ENCODE data around the gene MSL2. TPM values are rescaled to one million over a fixed set of nuclear protein-coding genes. Genes with fewer than 3 reads are reported as not detected.

Gene MSL2
- total RNA-seq, 1 donor from 2014 or later: 59.4 TPM

DNA sequence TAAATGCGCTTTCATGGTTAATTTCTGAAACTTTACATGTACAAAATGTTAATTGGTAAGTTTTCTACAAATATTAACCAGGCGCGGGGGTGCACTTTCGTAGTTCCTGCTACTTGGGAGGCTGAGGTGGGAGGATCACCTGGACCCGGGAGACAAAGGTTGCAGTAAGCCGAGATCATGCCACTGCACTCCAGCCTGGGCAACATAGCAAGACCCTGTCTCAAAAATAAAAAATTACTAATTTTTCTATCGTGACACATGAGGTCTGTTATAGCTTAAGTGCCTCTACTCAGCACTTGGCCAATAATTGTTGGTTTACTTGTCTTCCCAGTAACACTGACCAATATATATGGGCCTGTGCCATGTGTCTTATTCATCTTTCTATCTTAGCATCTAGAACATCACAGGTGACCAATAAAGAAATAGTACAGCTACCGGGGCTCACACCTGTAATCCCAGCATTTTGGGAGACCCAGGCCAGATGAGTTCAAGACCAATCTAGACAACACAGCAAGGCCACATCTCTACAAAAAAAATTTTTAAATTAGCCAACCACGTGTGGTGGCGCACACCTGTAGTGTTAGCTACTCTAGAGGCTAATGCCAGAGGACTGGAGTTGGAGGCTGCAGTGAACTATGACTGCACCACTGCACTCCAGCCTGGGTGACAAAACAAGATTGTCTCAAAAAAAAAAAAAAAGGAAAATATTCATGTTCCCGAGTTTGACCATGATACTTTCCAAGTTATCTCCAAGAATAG is 6.1 kb downstream of the MSL2 start:
- DNase-seq (no peak), ATAC-seq (ENCODE audit: low read depth) (no peak)
- peaks cover 34% of the 10 kb centered on the region for H3K36me3 Mint-ChIP-seq (ENCODE audit: low read depth)
- TF ChIP-seq, protein P1, sequence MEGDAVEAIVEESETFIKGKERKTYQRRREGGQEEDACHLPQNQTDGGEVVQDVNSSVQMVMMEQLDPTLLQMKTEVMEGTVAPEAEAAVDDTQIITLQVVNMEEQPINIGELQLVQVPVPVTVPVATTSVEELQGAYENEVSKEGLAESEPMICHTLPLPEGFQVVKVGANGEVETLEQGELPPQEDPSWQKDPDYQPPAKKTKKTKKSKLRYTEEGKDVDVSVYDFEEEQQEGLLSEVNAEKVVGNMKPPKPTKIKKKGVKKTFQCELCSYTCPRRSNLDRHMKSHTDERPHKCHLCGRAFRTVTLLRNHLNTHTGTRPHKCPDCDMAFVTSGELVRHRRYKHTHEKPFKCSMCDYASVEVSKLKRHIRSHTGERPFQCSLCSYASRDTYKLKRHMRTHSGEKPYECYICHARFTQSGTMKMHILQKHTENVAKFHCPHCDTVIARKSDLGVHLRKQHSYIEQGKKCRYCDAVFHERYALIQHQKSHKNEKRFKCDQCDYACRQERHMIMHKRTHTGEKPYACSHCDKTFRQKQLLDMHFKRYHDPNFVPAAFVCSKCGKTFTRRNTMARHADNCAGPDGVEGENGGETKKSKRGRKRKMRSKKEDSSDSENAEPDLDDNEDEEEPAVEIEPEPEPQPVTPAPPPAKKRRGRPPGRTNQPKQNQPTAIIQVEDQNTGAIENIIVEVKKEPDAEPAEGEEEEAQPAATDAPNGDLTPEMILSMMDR (IDR thresholded peaks at IDR 0.05): no peak
- POLR2A ChIA-PET: interaction anchor here (0.5 kb wide), 1 partner anchor 9 kb away, joined by 3 read pairs; no protein-coding TSS in a partner anchor
- intact Hi-C loops (cut with micrococcal nuclease): loop anchor here (5.0 kb wide), 1 partner anchor 1982 kb away; the partner anchor contains the start of gene DBR1
- CTCF ChIA-PET: no interaction called here
- no peaks in the 10 kb centered on the region for H3K27me3 Mint-ChIP-seq
- H3K4me1 Mint-ChIP-seq: peaks cover 92% of the 10 kb centered on the region
- peak overlapping the region; percentile 37 for H3K27ac Mint-ChIP-seq
- peak overlapping the region; percentile 29 for H3K4me3 Mint-ChIP-seq
- H3K9me3 Mint-ChIP-seq: no peaks in the 10 kb centered on the region

DNA sequence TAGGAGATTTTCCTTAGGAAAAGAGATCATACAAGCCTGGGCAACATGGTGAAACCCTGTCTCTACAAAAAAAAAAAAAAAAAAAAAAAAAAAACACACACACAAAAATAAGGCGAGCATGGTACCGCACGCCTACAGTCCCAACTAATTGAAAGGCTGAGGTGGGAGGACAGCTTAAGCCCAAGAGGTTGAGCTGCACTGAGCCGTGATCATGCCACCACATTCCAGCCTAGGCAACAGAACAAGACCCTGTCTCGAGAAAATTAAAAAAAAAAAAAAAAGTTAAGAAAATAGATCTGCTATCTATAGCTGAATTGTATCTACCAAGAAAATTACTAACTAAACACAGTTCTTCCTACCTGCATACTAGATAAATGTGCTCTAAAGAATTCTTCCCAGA is 7.1 kb downstream of the MSL2 start:
- ChIA-PET POLR2A (no interaction called here), CTCF (no interaction called here)
- H3K4me3 Mint-ChIP-seq: no peak overlapping the region
- ATAC-seq (ENCODE audit: low read depth): no peak
- H3K27me3 Mint-ChIP-seq: no peaks in the 10 kb centered on the region
- H3K36me3 Mint-ChIP-seq (ENCODE audit: low read depth): peaks cover 26% of the 10 kb centered on the region
- intact Hi-C loops (cut with micrococcal nuclease): no loop called here
- DNase-seq: no peak
- H3K27ac Mint-ChIP-seq: no peak overlapping the region
- TF ChIP-seq, protein P1 (IDR thresholded peaks at IDR 0.05): no peak
- H3K4me1 Mint-ChIP-seq: peaks cover 93% of the 10 kb centered on the region
- no peaks in the 10 kb centered on the region for H3K9me3 Mint-ChIP-seq

DNA sequence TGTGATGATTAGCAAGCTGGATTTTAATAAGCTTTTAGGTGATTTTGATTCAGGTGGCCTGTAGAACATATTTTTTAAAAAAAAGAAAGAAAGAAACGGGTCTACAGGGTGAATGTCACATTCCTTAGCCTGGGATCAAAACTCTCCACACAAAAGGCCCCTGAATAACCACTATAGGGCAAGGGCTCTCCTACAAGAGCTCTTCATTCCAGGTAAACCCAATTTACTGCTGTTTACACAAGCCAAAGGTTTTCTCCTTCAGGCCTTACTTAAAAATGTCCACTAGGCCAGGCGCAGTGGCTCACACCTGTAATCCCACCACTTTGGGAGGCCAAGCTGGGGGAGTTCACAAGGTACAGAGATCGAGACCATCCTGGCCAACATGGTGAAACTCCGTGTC is 8.3 kb downstream of the MSL2 start:
- no peak for DNase-seq
- Mint-ChIP-seq H3K4me1 (peaks cover 90% of the 10 kb centered on the region), H3K27ac (no peak overlapping the region), H3K9me3 (no peaks in the 10 kb centered on the region), H3K36me3 (ENCODE audit: low read depth) (peaks cover 18% of the 10 kb centered on the region), H3K27me3 (no peaks in the 10 kb centered on the region), H3K4me3 (peak overlapping the region; percentile 50)
- intact Hi-C loops (cut with micrococcal nuclease): no loop called here
- TF ChIP-seq, protein P1 (IDR thresholded peaks at IDR 0.05): no peak
- no peak for ATAC-seq (ENCODE audit: low read depth)
- CTCF ChIA-PET: no interaction called here
- POLR2A ChIA-PET: interaction anchor here (6.9 kb wide), 1 partner anchor 8 kb away, joined by 57 read pairs; the partner anchor contains the start of gene MSL2

DNA sequence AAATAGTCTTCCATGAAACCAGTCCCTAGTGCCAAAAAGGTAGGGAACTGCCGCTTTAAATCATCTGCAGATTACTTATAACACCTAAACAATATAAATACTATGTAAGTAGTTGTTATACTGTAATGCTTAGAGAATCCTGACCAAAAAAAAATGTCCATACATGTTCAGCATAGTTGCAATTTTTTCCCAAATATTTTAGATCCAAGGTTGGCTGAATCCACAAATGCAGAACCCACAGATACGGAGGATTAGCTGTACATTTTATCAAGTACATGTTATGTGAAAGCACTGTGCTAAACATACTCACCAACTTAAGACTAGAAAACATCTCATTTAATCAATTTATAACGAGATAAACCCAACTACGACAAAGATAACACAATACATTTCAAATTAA is 9.3 kb downstream of the MSL2 start:
- DNase-seq: no peak
- peaks cover 90% of the 10 kb centered on the region for H3K4me1 Mint-ChIP-seq
- H3K27me3 Mint-ChIP-seq: no peaks in the 10 kb centered on the region
- peaks cover 13% of the 10 kb centered on the region for H3K36me3 Mint-ChIP-seq (ENCODE audit: low read depth)
- CTCF ChIA-PET: interaction anchor here (1.5 kb wide), 1 partner anchor 109 kb away, joined by 3 read pairs; no protein-coding TSS in a partner anchor
- TF ChIP-seq, protein P1 (IDR thresholded peaks at IDR 0.05): no peak
- ATAC-seq (ENCODE audit: low read depth): no peak
- no peaks in the 10 kb centered on the region for H3K9me3 Mint-ChIP-seq
- intact Hi-C loops (cut with micrococcal nuclease): loop anchor here (1.0 kb wide), 1 partner anchor 7 kb away; no protein-coding TSS in a partner anchor
- H3K4me3 Mint-ChIP-seq: no peak overlapping the region
- POLR2A ChIA-PET: interaction anchor here (6.9 kb wide), 1 partner anchor 9 kb away, joined by 57 read pairs; the partner anchor contains the start of gene MSL2
- H3K27ac Mint-ChIP-seq: no peak overlapping the region

DNA sequence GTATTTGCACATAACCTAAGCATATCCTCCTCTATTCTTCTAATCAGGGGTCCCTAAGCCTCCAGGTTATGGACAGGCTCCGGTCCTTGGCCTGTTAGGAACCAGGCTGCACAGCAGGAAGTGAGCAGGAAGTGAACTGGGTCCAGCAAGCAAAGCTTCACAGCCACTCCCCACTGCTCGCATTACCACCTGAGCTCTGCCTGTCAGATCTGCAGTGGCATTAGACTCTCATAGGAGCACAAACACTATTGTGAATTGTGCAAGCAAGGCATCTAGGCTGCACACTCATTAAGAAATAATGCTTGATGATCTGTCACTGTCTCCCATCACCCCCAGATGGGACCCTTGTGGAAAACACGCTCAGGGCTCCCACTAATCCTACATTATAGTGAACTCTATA is 9.8 kb downstream of the MSL2 start:
- ATAC-seq (ENCODE audit: low read depth) (peak; percentile 67), DNase-seq (no peak)
- CTCF ChIA-PET: interaction anchor here (1.5 kb wide), 1 partner anchor 109 kb away, joined by 3 read pairs; no protein-coding TSS in a partner anchor
- POLR2A ChIA-PET: interaction anchor here (6.9 kb wide), 1 partner anchor 10 kb away, joined by 57 read pairs; the partner anchor contains the start of gene MSL2
- Mint-ChIP-seq H3K4me3 (peak overlapping the region; percentile 3), H3K4me1 (peaks cover 88% of the 10 kb centered on the region), H3K27ac (peak overlapping the region; percentile 27), H3K9me3 (no peaks in the 10 kb centered on the region), H3K27me3 (no peaks in the 10 kb centered on the region), H3K36me3 (ENCODE audit: low read depth) (peaks cover 9% of the 10 kb centered on the region)
- intact Hi-C loops (cut with micrococcal nuclease): loop anchor here (1.0 kb wide), 1 partner anchor 8 kb away; no protein-coding TSS in a partner anchor
- TF ChIP-seq, protein P1 (IDR thresholded peaks at IDR 0.05): no peak

Data from activated B cell treated with CpG ODN at 0.5 μM for 24 hours (primary cell).